ENCODE results near the gene DPH2.

Gene DPH2

GRCh38 chr1:43970502-43970901 lies 692 bp downstream of the DPH2 start:
- no peak for DNase-seq

GRCh38 chr1:43970911-43971310 lies 1.1 kb downstream of the DPH2 start:
- DNase-seq: no peak

- DNase-seq: no peak
These were observed 1.6 kb downstream of the DPH2 start for GRCh38 chr1:43971336-43971980.

- DNase-seq: no peak
These were observed 4.2 kb downstream of the DPH2 start for GRCh38 chr1:43973981-43974442.

GRCh38 chr1:43974443-43975248 lies 4.8 kb downstream of the DPH2 start, which contains the start of gene ATP6V0B:
Gene ATP6V0B, plus strand, starts transcription at chr1:43974960. Its CDS starts 81 bp downstream, at chr1:43975041.
- DNase-seq: peak; percentile 93 to 94

- no peak for DNase-seq
These were observed 5.6 kb downstream of the DPH2 start for GRCh38 chr1:43975249-43975961.

- DNase-seq: no peak
These were observed 6.2 kb downstream of the DPH2 start for GRCh38 chr1:43976045-43976444.

- DNase-seq: no peak
These were observed 7.1 kb downstream of the DPH2 start for GRCh38 chr1:43976890-43977289.

- DNase-seq: no peak
These were observed 7.8 kb downstream of the DPH2 start for GRCh38 chr1:43977376-43978263.

GRCh38 chr1:43978264-43978550 lies 8.4 kb downstream of the DPH2 start:
- DNase-seq: no peak

- no peak for DNase-seq
These were observed 8.9 kb downstream of the DPH2 start, which contains the start of gene B4GALT2 for GRCh38 chr1:43978551-43979260. Gene B4GALT2, plus strand, starts transcription at chr1:43979210. Its CDS starts 1,951 bp downstream, at chr1:43981161.

GRCh38 chr1:43979261-43979527 lies 9.4 kb downstream of the DPH2 start:
- no peak for DNase-seq

- DNase-seq: peak in 1 of 2 experiments; percentile 14
These were observed 9.9 kb downstream of the DPH2 start for GRCh38 chr1:43979528-43980254.

- DNase-seq: no peak
These were observed 10.7 kb downstream of the DPH2 start for GRCh38 chr1:43980255-43981134.

GRCh38 chr1:43981135-43981491 lies 11.3 kb downstream of the DPH2 start:
- no peak for DNase-seq

GRCh38 chr1:43981636-43982035 lies 11.8 kb downstream of the DPH2 start:
- no peak for DNase-seq

GRCh38 chr1:43982241-43982640 lies 12.4 kb downstream of the DPH2 start:
- no peak for DNase-seq

- no peak for DNase-seq
These were observed 13.0 kb downstream of the DPH2 start for GRCh38 chr1:43982808-43983207.

- no peak for DNase-seq
These were observed 13.6 kb downstream of the DPH2 start for GRCh38 chr1:43983253-43983899.

GRCh38 chr1:43984855-43985254 lies 15.0 kb downstream of the DPH2 start:
- no peak for DNase-seq
